GM21576 (cell line): ENCODE results near the gene RAP1GAP.

Experiments
- ATAC-seq: cut with Tn5 transposase; IDR thresholded peaks from one replicate; pipeline ENCODE4 v1.9.1; 2021; ENCODE audit warnings: mild to moderate bottlenecking, moderate library complexity; ENCODE audit not compliant: unreplicated experiment

The RAP1GAP gene

GRCh38 chr1:21596628-21597027 is 72.5 kb downstream of the RAP1GAP start:
- no peak for ATAC-seq

- no peak for ATAC-seq
These were observed 73.0 kb downstream of the RAP1GAP start for GRCh38 chr1:21596174-21596573.

DNA sequence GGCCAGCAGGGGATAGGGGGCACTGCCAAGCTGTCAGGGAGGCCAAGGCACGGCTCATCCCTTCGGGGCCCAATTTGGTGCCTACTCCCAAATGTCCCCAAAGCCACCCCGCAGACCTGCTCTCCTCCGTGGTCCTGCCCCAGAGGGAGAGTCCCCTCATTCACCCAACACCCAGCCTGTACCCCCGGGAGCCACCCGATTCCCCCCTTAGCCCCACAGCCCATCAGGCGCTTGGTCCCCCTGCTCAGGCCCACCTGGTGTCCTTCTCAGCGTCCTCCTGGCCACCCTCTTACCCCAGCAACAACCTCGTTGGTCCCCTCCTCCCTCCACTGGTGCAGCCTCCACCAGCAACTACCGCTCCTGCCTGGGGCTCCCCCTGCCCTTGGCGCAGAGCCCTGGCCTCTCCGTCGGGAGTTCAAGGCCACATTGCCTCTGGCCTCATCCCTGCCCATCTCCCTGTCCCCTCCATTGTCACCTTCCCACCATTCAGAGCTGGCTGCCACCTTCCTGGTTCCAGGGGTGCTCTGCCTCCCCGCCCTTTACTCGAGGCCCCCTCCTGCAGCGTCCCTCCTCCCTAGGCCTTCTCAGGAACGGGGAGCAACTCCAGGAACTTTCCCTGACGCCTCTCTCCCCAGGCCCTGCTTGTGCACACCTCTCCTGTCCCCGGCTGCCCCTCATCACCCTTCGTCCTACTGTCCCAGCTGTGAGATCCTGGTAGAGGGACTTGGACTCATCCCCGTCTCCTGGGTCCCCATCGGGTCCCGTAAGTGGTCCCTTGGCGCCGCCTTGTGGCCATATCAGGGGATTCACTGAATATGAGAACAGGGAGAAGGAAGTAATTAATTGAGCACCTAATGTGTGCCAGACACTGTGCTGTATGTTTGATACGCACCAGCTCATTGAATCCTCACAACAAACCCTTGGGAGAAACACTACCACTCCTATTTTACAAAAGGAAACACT is 73.9 kb downstream of the RAP1GAP start:
- ATAC-seq: no peak

GRCh38 chr1:21594501-21594900 is 74.7 kb downstream of the RAP1GAP start:
- no peak for ATAC-seq

- ATAC-seq: no peak
These were observed 75.9 kb downstream of the RAP1GAP start for GRCh38 chr1:21593231-21593630.

GRCh38 chr1:21592086-21592865 is 76.9 kb downstream of the RAP1GAP start:
- no peak for ATAC-seq

DNA sequence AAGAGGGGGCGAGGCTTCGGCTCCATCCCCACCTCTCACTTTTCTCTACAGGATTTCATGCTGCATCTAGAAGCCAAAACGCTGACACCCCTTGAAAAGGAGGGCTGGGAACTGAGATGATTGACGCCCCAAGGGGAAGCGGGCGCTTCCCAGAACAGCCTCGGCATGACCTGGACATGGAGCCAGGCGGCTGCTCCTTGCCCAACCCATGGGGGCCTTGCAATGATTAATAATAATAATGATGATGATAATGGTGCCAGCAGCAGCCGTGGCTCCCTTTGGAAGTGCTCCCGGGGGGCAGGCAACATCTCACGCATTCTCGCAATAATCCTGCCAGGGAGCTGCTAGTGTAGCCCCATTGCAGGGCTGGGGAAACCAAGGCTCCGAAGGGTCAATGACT is 78.2 kb downstream of the RAP1GAP start:
- no peak for ATAC-seq

DNA sequence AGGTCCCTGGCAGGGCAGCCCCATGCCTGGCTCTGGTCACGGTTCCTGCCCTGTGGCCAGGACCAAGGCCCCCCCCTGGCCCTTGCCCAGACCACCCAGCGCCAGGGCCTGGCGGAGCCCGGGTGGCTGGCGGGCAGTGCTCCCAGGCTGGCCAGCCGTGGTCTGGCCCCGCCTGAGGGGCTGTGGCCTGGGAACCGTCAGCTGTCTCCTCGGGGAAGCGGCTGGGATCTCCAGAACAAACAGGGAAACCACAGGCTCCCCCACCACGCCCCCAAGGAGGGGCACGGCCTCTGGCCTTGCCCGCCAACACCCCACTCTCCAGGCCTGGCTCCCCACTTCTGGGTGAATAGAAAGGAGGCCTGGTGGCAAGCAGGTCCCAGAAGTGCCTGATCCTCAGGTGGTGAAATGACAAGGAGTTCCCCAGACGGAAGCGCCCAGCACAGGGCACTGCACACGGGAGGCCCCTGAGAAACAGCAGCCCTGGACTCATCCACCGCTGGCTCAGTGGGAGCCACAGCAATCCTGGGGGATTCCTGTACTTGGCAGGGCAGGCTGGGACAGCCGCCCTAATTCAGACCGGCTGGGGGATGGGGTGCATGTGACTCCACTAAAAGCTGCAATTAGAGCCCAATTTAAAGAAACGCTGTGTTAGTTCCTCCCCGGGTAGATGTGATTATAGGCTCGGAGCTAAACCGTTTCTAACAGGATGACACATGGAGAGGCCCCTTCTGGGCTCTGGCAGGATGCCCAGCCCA is 78.9 kb downstream of the RAP1GAP start:
- ATAC-seq: no peak

GRCh38 chr1:21589618-21590017 is 79.5 kb downstream of the RAP1GAP start:
- no peak for ATAC-seq

- no peak for ATAC-seq
These were observed 81.6 kb downstream of the RAP1GAP start for GRCh38 chr1:21587602-21587953.

- ATAC-seq: no peak
These were observed 82.1 kb downstream of the RAP1GAP start for GRCh38 chr1:21586846-21587601.

- no peak for ATAC-seq
These were observed 82.9 kb downstream of the RAP1GAP start for GRCh38 chr1:21586222-21586621.

DNA sequence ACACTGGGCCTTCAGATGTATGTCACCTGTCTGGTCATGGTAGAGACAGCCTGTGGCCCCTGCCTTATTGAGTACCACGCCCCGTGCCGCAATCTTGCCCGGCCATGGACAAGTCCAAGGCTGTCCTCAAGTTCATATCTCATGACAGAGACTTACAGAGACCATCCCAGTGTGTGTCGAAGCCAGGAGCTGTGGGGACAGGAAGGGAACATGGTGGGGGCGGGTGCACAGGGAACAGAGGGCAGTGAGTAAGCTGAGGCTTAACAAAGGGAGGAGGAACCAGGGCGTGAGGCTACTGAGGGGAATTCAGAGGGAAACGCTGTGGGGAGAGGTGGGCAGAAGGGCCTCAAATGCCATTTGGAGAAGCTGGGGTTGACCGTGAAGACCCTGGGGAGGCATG is 84.1 kb downstream of the RAP1GAP start:
- ATAC-seq: no peak

- ATAC-seq: no peak
These were observed 85.1 kb downstream of the RAP1GAP start for GRCh38 chr1:21584096-21584495.

DNA sequence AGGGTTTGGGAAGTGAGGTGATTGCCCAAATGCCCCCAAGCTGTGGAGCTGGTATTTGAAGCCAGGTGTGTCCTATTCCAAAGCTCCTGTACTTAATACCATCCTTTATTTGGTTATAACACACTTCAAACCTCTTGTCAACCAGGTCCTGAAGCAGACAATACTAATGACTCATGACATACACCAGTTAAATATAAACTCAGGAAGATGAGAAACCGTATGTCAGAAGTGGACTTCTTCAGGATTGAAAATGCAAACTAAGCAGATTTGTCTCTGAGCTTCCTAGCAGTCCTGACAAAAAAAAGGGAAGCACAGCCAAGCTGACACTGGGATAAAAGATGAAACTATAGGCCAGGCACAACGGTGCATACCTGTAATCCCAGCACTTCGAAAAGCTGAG is 89.4 kb downstream of the RAP1GAP start:
- ATAC-seq: no peak

- ATAC-seq: no peak
These were observed 91.2 kb downstream of the RAP1GAP start for GRCh38 chr1:21577933-21578332.

DNA sequence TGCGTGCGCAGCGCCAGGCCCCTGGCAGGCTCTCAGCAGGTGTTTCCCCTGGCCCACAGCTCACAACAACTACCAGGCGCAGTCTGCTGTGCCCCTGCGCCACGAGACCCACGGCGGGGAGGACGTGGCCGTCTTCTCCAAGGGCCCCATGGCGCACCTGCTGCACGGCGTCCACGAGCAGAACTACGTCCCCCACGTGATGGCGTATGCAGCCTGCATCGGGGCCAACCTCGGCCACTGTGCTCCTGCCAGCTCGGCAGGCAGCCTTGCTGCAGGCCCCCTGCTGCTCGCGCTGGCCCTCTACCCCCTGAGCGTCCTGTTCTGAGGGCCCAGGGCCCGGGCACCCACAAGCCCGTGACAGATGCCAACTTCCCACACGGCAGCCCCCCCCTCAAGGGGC is 91.8 kb downstream of the RAP1GAP start:
- no peak for ATAC-seq

- no peak for ATAC-seq
These were observed 92.4 kb downstream of the RAP1GAP start for GRCh38 chr1:21576798-21577187.

DNA sequence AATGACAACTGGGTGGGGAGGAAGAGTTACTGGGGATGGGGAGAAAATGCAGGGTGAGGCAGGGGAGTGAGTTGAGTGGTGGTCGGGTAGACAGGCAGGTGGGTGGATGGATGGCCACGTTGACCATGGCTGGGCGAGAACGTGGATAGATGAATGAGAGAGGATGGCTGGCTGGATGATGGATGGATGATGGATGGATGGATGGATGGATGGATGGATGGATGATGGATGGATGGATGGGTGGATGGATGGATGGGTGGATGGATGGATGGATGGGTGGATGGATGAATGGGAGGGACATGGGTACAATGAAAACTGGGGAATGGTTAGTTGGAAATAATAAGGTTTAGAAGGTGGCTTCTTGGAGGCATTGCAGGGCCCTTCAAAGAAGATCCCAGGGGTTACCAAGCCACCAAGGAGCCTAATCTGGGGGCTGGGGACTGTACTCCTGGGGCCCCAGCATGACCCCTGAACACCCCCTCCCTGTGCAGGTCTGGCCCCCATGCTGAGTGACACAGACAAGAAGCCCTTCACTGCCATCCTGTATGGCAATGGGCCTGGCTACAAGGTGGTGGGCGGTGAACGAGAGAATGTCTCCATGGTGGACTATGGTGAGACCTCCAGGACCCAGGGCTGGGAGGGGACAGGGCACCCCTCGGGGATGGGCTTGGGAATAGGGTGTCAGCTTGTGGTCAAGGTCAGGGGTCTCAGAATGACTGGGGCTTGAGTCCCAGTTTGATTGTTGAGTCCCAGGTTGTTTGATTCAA is 92.9 kb downstream of the RAP1GAP start:
- no peak for ATAC-seq
